ENCODE data around the gene SEC24B. TPM values are rescaled to one million over a fixed set of nuclear protein-coding genes. Genes with fewer than 3 reads are reported as not detected.

The SEC24B gene
- total RNA-seq (10 to 100 TPM; 37.0 to 37.7 TPM), polyA plus RNA-seq (10 to 100 TPM; 12.1 to 27.8 TPM)

GRCh38 chr4:109433205-109434006, at the start of gene SEC24B:
Gene SEC24B (plus strand): TSS chr4:109433815. CDS start chr4:109433870, 55 bp downstream.
- H3K4me1 ChIP-seq (ENCODE audit: insufficient read depth, low read length) = peaks cover 49% of the 10 kb centered on the region
- peak within 1 kb of the TSS; percentile 88 to 95 (median 92) for H3K4me3 Mint-ChIP-seq
- H3K9me3 Mint-ChIP-seq = no peaks in the 10 kb centered on the region
- H3K36me3 ChIP-seq (ENCODE audit: insufficient read depth, low read length) = no peaks in the 10 kb centered on the region
- peaks cover 0 to 10% of the 10 kb centered on the region in 2 donors for H3K36me3 Mint-ChIP-seq
- POLR2A ChIA-PET (ENCODE audit: partially characterized antibody) = interaction anchor here (0.6 to 3.2 kb wide), 17 partner anchors 9 to 1713 kb away, joined by 3 to 53 read pairs (median 4); partner anchors contain the start of genes CASP6, GAR1, MCUB and PAPSS1
- H3K27ac Mint-ChIP-seq = peak within 1 kb of the TSS; percentile 92 to 98 (median 95)
- H3K4me1 Mint-ChIP-seq = peaks cover 31 to 59% (median 45%) of the 10 kb centered on the region in 4 donors
- H3K27ac ChIP-seq (ENCODE audit: low read depth, low read length) = peak within 1 kb of the TSS; percentile 79
- no peaks in the 10 kb centered on the region for H3K9me3 ChIP-seq (ENCODE audit: control insufficient read depth in 1 of 2, low read length in 2 of 2)
- intact Hi-C loops (cut with micrococcal nuclease) = loop anchor here (1.0 to 2.0 kb wide), 9 partner anchors 127 to 764 kb away; partner anchors contain the start of genes CASP6, GAR1, MCUB and PLA2G12A
- no peaks in the 10 kb centered on the region for H3K27me3 ChIP-seq (ENCODE audit: insufficient read depth, low read length)
- CTCF ChIA-PET (ENCODE audit: partially characterized antibody) = interaction anchor here (0.6 to 4.6 kb wide), 41 partner anchors 9 to 800 kb away, joined by 3 to 23 read pairs (median 5); partner anchors contain the start of genes GAR1, MCUB, PLA2G12A and RRH
- no peaks in the 10 kb centered on the region for H3K27me3 Mint-ChIP-seq
- DNase-seq = peak; percentile 89 to 93 (median 90)
- H3K4me3 ChIP-seq (ENCODE audit: low read length in 2 of 2) = peak within 1 kb of the TSS; percentile 44 to 75

GRCh38 chr4:109383823-109384222, 49.8 kb upstream of the SEC24B start:
- no peak overlapping the region for H3K27ac Mint-ChIP-seq
- Histone ChIP-seq H3K27ac (ENCODE audit: low read depth, low read length) (no peak overlapping the region), H3K36me3 (ENCODE audit: insufficient read depth, low read length) (no peaks in the 10 kb centered on the region), H3K4me1 (ENCODE audit: insufficient read depth, low read length) (no peaks in the 10 kb centered on the region), H3K9me3 (ENCODE audit: control insufficient read depth in 1 of 2, low read length in 2 of 2) (no peaks in the 10 kb centered on the region), H3K4me3 (ENCODE audit: low read length in 2 of 2) (no peak overlapping the region), H3K27me3 (ENCODE audit: insufficient read depth, low read length) (no peaks in the 10 kb centered on the region)
- intact Hi-C loops (cut with micrococcal nuclease) = no loop called here
- no peaks in the 10 kb centered on the region for H3K9me3 Mint-ChIP-seq
- POLR2A ChIA-PET (ENCODE audit: partially characterized antibody) = no interaction called here
- H3K27me3 Mint-ChIP-seq = peaks cover 5 to 11% of the 10 kb centered on the region in 2 donors
- H3K36me3 Mint-ChIP-seq = no peaks in the 10 kb centered on the region
- CTCF ChIA-PET (ENCODE audit: partially characterized antibody) = no interaction called here
- DNase-seq = no peak
- H3K4me1 Mint-ChIP-seq = no peaks in the 10 kb centered on the region
- no peak overlapping the region for H3K4me3 Mint-ChIP-seq

DNA sequence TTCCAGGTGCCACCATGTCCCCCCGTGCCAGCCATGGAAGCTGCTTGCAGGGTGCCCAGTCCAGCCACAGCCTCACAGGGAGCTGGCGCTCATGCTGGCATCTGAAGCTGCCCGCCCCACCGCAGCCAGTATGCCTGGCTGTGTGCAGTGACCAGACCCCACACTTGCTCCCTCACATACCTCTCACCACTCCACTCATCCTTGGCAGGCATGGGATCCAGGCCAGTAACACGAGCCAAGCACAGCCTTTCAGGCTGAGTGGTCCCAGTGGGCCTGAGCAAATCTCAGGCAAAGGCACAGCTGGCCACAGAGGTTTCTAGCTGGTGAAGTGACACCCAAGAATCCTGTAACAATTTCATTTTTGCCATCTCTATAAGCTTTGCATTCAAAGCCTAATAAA, 48.4 kb upstream of the SEC24B start:
- H3K36me3 ChIP-seq (ENCODE audit: insufficient read depth, low read length) = no peaks in the 10 kb centered on the region
- DNase-seq = no peak
- Mint-ChIP-seq H3K36me3 (no peaks in the 10 kb centered on the region), H3K9me3 (no peaks in the 10 kb centered on the region), H3K4me1 (no peaks in the 10 kb centered on the region), H3K27ac (no peak overlapping the region), H3K27me3 (peaks cover 5 to 11% of the 10 kb centered on the region in 2 donors), H3K4me3 (no peak overlapping the region)
- POLR2A ChIA-PET (ENCODE audit: partially characterized antibody) = interaction anchor here (0.9 kb wide), 1 partner anchor 8 kb away, joined by 4 read pairs; no protein-coding TSS in a partner anchor
- H3K27ac ChIP-seq (ENCODE audit: low read depth, low read length) = no peak overlapping the region
- CTCF ChIA-PET (ENCODE audit: partially characterized antibody) = no interaction called here
- no peaks in the 10 kb centered on the region for H3K27me3 ChIP-seq (ENCODE audit: insufficient read depth, low read length)
- intact Hi-C loops (cut with micrococcal nuclease) = no loop called here
- H3K9me3 ChIP-seq (ENCODE audit: control insufficient read depth in 1 of 2, low read length in 2 of 2) = no peaks in the 10 kb centered on the region
- no peak overlapping the region for H3K4me3 ChIP-seq (ENCODE audit: low read length in 2 of 2)
- no peaks in the 10 kb centered on the region for H3K4me1 ChIP-seq (ENCODE audit: insufficient read depth, low read length)

GRCh38 chr4:109389369-109390114, 44.1 kb upstream of the SEC24B start:
- no peak for DNase-seq
- Histone ChIP-seq H3K27me3 (ENCODE audit: insufficient read depth, low read length) (no peaks in the 10 kb centered on the region), H3K9me3 (ENCODE audit: control insufficient read depth in 1 of 2, low read length in 2 of 2) (no peaks in the 10 kb centered on the region), H3K36me3 (ENCODE audit: insufficient read depth, low read length) (no peaks in the 10 kb centered on the region), H3K4me1 (ENCODE audit: insufficient read depth, low read length) (no peaks in the 10 kb centered on the region), H3K27ac (ENCODE audit: low read depth, low read length) (no peak overlapping the region), H3K4me3 (ENCODE audit: low read length in 2 of 2) (no peak overlapping the region)
- CTCF ChIA-PET (ENCODE audit: partially characterized antibody) = no interaction called here
- Mint-ChIP-seq H3K4me1 (peaks cover 0 to 1% (median 0%) of the 10 kb centered on the region in 4 donors), H3K36me3 (no peaks in the 10 kb centered on the region), H3K4me3 (no peak overlapping the region), H3K27me3 (peaks cover 3 to 14% of the 10 kb centered on the region in 2 donors), H3K9me3 (no peaks in the 10 kb centered on the region), H3K27ac (no peak overlapping the region)
- POLR2A ChIA-PET (ENCODE audit: partially characterized antibody) = no interaction called here
- intact Hi-C loops (cut with micrococcal nuclease) = no loop called here

DNA sequence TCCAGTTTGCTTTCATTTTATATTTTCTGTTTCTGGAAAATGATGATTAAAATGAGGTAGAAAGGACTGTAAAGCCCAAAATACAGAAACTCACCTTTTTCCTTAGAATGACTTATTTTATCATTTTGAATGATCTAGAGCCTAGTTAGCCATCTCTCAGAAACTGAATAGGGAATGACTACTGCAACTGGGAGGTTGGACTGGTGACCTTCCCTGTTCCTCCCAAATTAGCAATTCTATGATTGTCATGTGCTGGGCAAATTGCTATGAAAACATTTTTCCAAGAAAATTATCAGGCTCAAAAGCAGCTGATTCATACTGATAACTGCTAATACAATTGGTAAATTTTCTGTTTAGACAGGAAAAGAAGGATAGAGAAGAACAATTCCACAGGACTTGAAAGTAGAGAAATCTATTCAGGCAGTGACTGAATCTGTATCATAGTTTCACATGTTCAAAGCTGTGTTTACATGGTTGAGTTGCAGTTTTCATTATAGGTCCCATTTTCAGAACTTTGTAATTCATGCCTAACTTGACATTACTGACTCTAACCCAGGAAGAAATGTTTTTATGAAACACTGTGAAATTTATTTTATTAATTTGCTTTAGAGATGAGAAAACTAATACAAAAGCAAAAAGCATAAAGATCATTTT, 43.4 kb upstream of the SEC24B start:
- Mint-ChIP-seq H3K4me3 (no peak overlapping the region), H3K9me3 (no peaks in the 10 kb centered on the region), H3K36me3 (no peaks in the 10 kb centered on the region), H3K4me1 (peaks cover 0 to 1% (median 0%) of the 10 kb centered on the region in 4 donors), H3K27me3 (peaks cover 3 to 14% of the 10 kb centered on the region in 2 donors), H3K27ac (no peak overlapping the region)
- POLR2A ChIA-PET (ENCODE audit: partially characterized antibody) = no interaction called here
- DNase-seq = no peak
- intact Hi-C loops (cut with micrococcal nuclease) = no loop called here
- H3K27me3 ChIP-seq (ENCODE audit: insufficient read depth, low read length) = no peaks in the 10 kb centered on the region
- CTCF ChIA-PET (ENCODE audit: partially characterized antibody) = no interaction called here
- H3K4me1 ChIP-seq (ENCODE audit: insufficient read depth, low read length) = no peaks in the 10 kb centered on the region
- no peaks in the 10 kb centered on the region for H3K9me3 ChIP-seq (ENCODE audit: control insufficient read depth in 1 of 2, low read length in 2 of 2)
- no peak overlapping the region for H3K4me3 ChIP-seq (ENCODE audit: low read length in 2 of 2)
- H3K36me3 ChIP-seq (ENCODE audit: insufficient read depth, low read length) = no peaks in the 10 kb centered on the region
- no peak overlapping the region for H3K27ac ChIP-seq (ENCODE audit: low read depth, low read length)

- DNase-seq = no peak
- no peaks in the 10 kb centered on the region for H3K36me3 Mint-ChIP-seq
- peaks cover 0 to 2% (median 0%) of the 10 kb centered on the region in 8 donors for H3K9me3 Mint-ChIP-seq
- Histone ChIP-seq H3K4me3 (ENCODE audit: low read length in 2 of 2) (no peak overlapping the region), H3K36me3 (ENCODE audit: insufficient read depth, low read length) (no peaks in the 10 kb centered on the region), H3K4me1 (ENCODE audit: insufficient read depth, low read length) (no peaks in the 10 kb centered on the region), H3K27me3 (ENCODE audit: insufficient read depth, low read length) (no peaks in the 10 kb centered on the region), H3K27ac (ENCODE audit: low read depth, low read length) (no peak overlapping the region), H3K9me3 (ENCODE audit: control insufficient read depth in 1 of 2, low read length in 2 of 2) (no peaks in the 10 kb centered on the region)
- peaks cover 4 to 12% of the 10 kb centered on the region in 2 donors for H3K27me3 Mint-ChIP-seq
- H3K4me3 Mint-ChIP-seq = no peak overlapping the region
- no peaks in the 10 kb centered on the region for H3K4me1 Mint-ChIP-seq
- no peak overlapping the region for H3K27ac Mint-ChIP-seq
- CTCF ChIA-PET (ENCODE audit: partially characterized antibody) = no interaction called here
- intact Hi-C loops (cut with micrococcal nuclease) = no loop called here
- POLR2A ChIA-PET (ENCODE audit: partially characterized antibody) = no interaction called here
Measured at GRCh38 chr4:109395694-109396093, 37.9 kb upstream of the SEC24B start.

- no peaks in the 10 kb centered on the region for H3K4me1 ChIP-seq (ENCODE audit: insufficient read depth, low read length)
- H3K27me3 ChIP-seq (ENCODE audit: insufficient read depth, low read length) = no peaks in the 10 kb centered on the region
- no peak overlapping the region for H3K4me3 ChIP-seq (ENCODE audit: low read length in 2 of 2)
- ChIA-PET CTCF (ENCODE audit: partially characterized antibody) (no interaction called here), POLR2A (ENCODE audit: partially characterized antibody) (no interaction called here)
- Mint-ChIP-seq H3K27me3 (peaks cover 5 to 8% of the 10 kb centered on the region in 2 donors), H3K27ac (no peak overlapping the region), H3K9me3 (peaks cover 0 to 2% (median 0%) of the 10 kb centered on the region in 8 donors), H3K4me3 (no peak overlapping the region), H3K4me1 (no peaks in the 10 kb centered on the region), H3K36me3 (no peaks in the 10 kb centered on the region)
- H3K27ac ChIP-seq (ENCODE audit: low read depth, low read length) = no peak overlapping the region
- intact Hi-C loops (cut with micrococcal nuclease) = no loop called here
- no peaks in the 10 kb centered on the region for H3K9me3 ChIP-seq (ENCODE audit: control insufficient read depth in 1 of 2, low read length in 2 of 2)
- H3K36me3 ChIP-seq (ENCODE audit: insufficient read depth, low read length) = no peaks in the 10 kb centered on the region
- no peak for DNase-seq
Measured at GRCh38 chr4:109398928-109399327, 34.7 kb upstream of the SEC24B start.
